ENCODE results near the gene GPC1.

GRCh38 chr2:240407090-240407489, 28.4 kb upstream of the GPC1 start:
- TF ChIP-seq POLR2A (IDR thresholded peaks at IDR 0.05; ENCODE audit: low read depth, low read length) (no peak), SPI1 (IDR thresholded peaks at IDR 0.05; ENCODE audit: low read depth, low read length) (no peak), TAF1 (IDR thresholded peaks at IDR 0.05; ENCODE audit: low read depth, low read length) (no peak), POLR2AphosphoS5 (IDR thresholded peaks at IDR 0.05; ENCODE audit: low read depth, low read length) (no peak)

Measured in GM12891 (cell line).